Neural cell (in vitro differentiated cells): ENCODE results near the gene PAPPA2.

Experiments
- POLR2AphosphoS5 ChIP-seq: IDR thresholded peaks from 2 replicates; pipeline ENCODE4 v1.6.1; 2012
- RAD21 ChIP-seq: fragments of 450-650 bp; conservative IDR thresholded peaks from 2 replicates; pipeline ENCODE4 v1.6.1; 2014; ENCODE audit warnings: antibody characterized with exemption, mild to moderate bottlenecking, moderate library complexity
- REST ChIP-seq: IDR thresholded peaks from 2 replicates; pipeline ENCODE4 v1.6.1; 2012; ENCODE audit warnings: borderline replicate concordance
- TAF1 ChIP-seq: IDR thresholded peaks from 2 replicates; pipeline ENCODE4 v1.6.1; 2012; ENCODE audit warnings: low read depth
- TF ChIP-seq, protein P1 (sequence below): fragments of 450-650 bp; IDR thresholded peaks from 2 replicates; pipeline ENCODE4 v1.5.1; 2014; ENCODE audit warnings: antibody characterized with exemption, mild to moderate bottlenecking, moderate library complexity; ENCODE audit not compliant: poor library complexity, severe bottlenecking

DNA sequence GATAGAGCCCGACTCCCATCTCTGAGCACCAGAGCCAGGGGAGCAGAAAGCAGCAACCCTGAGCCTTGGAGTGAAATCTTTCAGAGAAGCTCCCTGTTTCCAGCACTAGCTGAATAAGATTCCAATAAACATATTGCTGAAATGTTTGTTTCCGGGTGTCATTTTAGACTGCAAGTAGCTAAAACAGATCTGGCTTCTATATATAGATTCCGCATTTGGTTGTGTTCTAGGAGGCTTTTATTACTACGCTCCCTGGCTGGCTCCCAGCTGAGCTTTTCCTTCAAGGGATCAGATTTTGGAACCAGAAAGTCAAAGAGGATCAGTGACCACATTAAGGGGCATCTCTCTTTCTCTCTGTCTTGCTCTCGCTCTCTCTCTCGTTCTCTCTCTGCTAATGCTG is 88.2 kb downstream of the PAPPA2 start:
- TF ChIP-seq, protein P1, sequence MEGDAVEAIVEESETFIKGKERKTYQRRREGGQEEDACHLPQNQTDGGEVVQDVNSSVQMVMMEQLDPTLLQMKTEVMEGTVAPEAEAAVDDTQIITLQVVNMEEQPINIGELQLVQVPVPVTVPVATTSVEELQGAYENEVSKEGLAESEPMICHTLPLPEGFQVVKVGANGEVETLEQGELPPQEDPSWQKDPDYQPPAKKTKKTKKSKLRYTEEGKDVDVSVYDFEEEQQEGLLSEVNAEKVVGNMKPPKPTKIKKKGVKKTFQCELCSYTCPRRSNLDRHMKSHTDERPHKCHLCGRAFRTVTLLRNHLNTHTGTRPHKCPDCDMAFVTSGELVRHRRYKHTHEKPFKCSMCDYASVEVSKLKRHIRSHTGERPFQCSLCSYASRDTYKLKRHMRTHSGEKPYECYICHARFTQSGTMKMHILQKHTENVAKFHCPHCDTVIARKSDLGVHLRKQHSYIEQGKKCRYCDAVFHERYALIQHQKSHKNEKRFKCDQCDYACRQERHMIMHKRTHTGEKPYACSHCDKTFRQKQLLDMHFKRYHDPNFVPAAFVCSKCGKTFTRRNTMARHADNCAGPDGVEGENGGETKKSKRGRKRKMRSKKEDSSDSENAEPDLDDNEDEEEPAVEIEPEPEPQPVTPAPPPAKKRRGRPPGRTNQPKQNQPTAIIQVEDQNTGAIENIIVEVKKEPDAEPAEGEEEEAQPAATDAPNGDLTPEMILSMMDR, result no peak
- TF ChIP-seq RAD21 (no peak), TAF1 (no peak), POLR2AphosphoS5 (no peak), REST (no peak)
